ENCODE data around the gene FMR1.

FMR1 gene

GRCh38 chrX:147911192-147912022 is at the start of gene FMR1:
FMR1 (plus strand) TSS chrX:147911919; CDS start chrX:147912180, 261 bp downstream.
- TF ChIP-seq CTCF (IDR thresholded peaks at IDR 0.05; ENCODE audit: insufficient read depth, low read depth, low read length, missing control alignments): no peak
- H3K4me3 ChIP-seq (ENCODE audit: low read length): peak within 1 kb of the TSS; percentile 64
- peak; percentile 88 for DNase-seq (ENCODE audit: low read depth)

GRCh38 chrX:147875866-147876596 is 35.7 kb upstream of the FMR1 start:
- no peak for TF ChIP-seq CTCF (IDR thresholded peaks at IDR 0.05; ENCODE audit: insufficient read depth, low read depth, low read length, missing control alignments)
- no peak for DNase-seq (ENCODE audit: low read depth)
- no peak overlapping the region for H3K4me3 ChIP-seq (ENCODE audit: low read length)

- no peak for DNase-seq (ENCODE audit: low read depth)
- no peak overlapping the region for H3K4me3 ChIP-seq (ENCODE audit: low read length)
- TF ChIP-seq CTCF (IDR thresholded peaks at IDR 0.05; ENCODE audit: insufficient read depth, low read depth, low read length, missing control alignments): no peak
Measured at GRCh38 chrX:147876849-147877646, 34.7 kb upstream of the FMR1 start.

- TF ChIP-seq CTCF (IDR thresholded peaks at IDR 0.05; ENCODE audit: insufficient read depth, low read depth, low read length, missing control alignments): no peak
- DNase-seq (ENCODE audit: low read depth): no peak
- no peak overlapping the region for H3K4me3 ChIP-seq (ENCODE audit: low read length)
Measured at GRCh38 chrX:147877726-147878125, 34.0 kb upstream of the FMR1 start.

- H3K4me3 ChIP-seq (ENCODE audit: low read length): no peak overlapping the region
- no peak for TF ChIP-seq CTCF (IDR thresholded peaks at IDR 0.05; ENCODE audit: insufficient read depth, low read depth, low read length, missing control alignments)
- DNase-seq (ENCODE audit: low read depth): peak; percentile 14
Measured at GRCh38 chrX:147884958-147885357, 26.8 kb upstream of the FMR1 start.

- no peak for TF ChIP-seq CTCF (IDR thresholded peaks at IDR 0.05; ENCODE audit: insufficient read depth, low read depth, low read length, missing control alignments)
- H3K4me3 ChIP-seq (ENCODE audit: low read length): no peak overlapping the region
- DNase-seq (ENCODE audit: low read depth): no peak
Measured at GRCh38 chrX:147890756-147891155, 21.0 kb upstream of the FMR1 start.
